Heart left ventricle (tissue), 13 donors: ENCODE measurements around the gene CBFA2T3.

Source experiments
- CTCF ChIP-seq, 12 donors: fragments of 200-600 bp; sonication (generic) in 4 of 12; IDR thresholded peaks; one replicate each; pipeline versions ENCODE4 v1.5.0 to v1.8.0; 2018 to 2022; ENCODE audit warnings: antibody characterized with exemption in 12 of 12, mild to moderate bottlenecking in 5 of 12
- POLR2A ChIP-seq, 2 donors: fragments of 450-650 bp; IDR thresholded peaks; one replicate each; pipeline ENCODE4 v1.6.1; 2017; ENCODE audit warnings: antibody characterized with exemption in 2 of 2, mild to moderate bottlenecking in 2 of 2, moderate library complexity in 2 of 2
- donor health status: ischemic (EF 13 %, LVEDD 7.1; RV severe dilation, severe dysfunction).
- donor health status: DM: no; HTN: yes; CAD: no.
- donor health status: DM: no; HTN: no; CAD: no.
- donor health status: ischemic (EF 25% LVEDD 6.9; RV normal size, moderate dysfunction).
- donor health status: ischemic (EF 25% LVEDD 5.7; RV mildly dilated, moderate dysfunction).
- donor health status: ischemic (EF 35%, LVEDD 5.7; RV mildly dilated, moderate dysfunction).
- donor health status: nonischemic (EF 11% LVEDD 7.7; RV severe dilation, severe dysfunction).
- donor health status: DM: yes; HTN: yes; CAD: no.
- donor health status: PGD.
- donor health status: ischemic (EF 29% LVEDD 5.4; RV normal size, mild dysfunction).
- donor health status: nonischemic (EF 23%, LVEDD 6.1; RV moderate dilation, normal function).

GRCh38 chr16:88999457-89000206 is 22.6 kb upstream of the CBFA2T3 start:
- no peak for TF ChIP-seq CTCF (IDR thresholded peaks at IDR 0.05)
- no peak for TF ChIP-seq POLR2A (IDR thresholded peaks at IDR 0.05)
